Measurements from ENCODE around the gene CASQ1.

DNA sequence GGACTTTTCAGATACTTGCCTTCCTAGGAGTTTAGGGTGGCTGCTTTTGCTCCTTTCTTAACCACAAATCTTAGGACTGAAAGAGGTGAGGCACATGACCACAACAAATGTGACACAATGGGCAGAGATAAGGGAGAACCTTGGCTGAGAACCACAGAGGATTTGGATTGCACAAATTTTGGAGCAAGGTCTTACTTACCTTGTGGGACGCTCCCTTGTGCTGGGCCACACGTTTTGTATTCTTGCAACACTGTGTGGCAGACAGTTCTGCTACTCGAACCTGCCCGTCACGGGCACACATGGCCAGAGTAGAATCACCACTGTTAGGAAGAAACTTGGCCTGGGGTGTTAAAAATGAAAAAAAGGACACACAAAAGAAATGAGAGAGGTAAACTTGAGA is 48.0 kb downstream of the CASQ1 start:
- TF ChIP-seq, protein P1, sequence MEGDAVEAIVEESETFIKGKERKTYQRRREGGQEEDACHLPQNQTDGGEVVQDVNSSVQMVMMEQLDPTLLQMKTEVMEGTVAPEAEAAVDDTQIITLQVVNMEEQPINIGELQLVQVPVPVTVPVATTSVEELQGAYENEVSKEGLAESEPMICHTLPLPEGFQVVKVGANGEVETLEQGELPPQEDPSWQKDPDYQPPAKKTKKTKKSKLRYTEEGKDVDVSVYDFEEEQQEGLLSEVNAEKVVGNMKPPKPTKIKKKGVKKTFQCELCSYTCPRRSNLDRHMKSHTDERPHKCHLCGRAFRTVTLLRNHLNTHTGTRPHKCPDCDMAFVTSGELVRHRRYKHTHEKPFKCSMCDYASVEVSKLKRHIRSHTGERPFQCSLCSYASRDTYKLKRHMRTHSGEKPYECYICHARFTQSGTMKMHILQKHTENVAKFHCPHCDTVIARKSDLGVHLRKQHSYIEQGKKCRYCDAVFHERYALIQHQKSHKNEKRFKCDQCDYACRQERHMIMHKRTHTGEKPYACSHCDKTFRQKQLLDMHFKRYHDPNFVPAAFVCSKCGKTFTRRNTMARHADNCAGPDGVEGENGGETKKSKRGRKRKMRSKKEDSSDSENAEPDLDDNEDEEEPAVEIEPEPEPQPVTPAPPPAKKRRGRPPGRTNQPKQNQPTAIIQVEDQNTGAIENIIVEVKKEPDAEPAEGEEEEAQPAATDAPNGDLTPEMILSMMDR (tag by site-specific recombination; IDR thresholded peaks at IDR 0.05), result no peak
- TF ChIP-seq, protein P2, sequence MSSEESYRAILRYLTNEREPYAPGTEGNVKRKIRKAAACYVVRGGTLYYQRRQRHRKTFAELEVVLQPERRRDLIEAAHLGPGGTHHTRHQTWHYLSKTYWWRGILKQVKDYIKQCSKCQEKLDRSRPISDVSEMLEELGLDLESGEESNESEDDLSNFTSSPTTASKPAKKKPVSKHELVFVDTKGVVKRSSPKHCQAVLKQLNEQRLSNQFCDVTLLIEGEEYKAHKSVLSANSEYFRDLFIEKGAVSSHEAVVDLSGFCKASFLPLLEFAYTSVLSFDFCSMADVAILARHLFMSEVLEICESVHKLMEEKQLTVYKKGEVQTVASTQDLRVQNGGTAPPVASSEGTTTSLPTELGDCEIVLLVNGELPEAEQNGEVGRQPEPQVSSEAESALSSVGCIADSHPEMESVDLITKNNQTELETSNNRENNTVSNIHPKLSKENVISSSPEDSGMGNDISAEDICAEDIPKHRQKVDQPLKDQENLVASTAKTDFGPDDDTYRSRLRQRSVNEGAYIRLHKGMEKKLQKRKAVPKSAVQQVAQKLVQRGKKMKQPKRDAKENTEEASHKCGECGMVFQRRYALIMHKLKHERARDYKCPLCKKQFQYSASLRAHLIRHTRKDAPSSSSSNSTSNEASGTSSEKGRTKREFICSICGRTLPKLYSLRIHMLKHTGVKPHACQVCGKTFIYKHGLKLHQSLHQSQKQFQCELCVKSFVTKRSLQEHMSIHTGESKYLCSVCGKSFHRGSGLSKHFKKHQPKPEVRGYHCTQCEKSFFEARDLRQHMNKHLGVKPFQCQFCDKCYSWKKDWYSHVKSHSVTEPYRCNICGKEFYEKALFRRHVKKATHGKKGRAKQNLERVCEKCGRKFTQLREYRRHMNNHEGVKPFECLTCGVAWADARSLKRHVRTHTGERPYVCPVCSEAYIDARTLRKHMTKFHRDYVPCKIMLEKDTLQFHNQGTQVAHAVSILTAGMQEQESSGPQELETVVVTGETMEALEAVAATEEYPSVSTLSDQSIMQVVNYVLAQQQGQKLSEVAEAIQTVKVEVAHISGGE (tag by site-specific recombination; conservative IDR thresholded peaks at IDR 0.05; ENCODE audit: low read depth), result no peak
- no peak for TF ChIP-seq SP7 (tag by site-specific recombination; IDR thresholded peaks at IDR 0.05)
- TF ChIP-seq ZBTB1 (tag by site-specific recombination; IDR thresholded peaks at IDR 0.05), result no peak
- TF ChIP-seq, protein P3, sequence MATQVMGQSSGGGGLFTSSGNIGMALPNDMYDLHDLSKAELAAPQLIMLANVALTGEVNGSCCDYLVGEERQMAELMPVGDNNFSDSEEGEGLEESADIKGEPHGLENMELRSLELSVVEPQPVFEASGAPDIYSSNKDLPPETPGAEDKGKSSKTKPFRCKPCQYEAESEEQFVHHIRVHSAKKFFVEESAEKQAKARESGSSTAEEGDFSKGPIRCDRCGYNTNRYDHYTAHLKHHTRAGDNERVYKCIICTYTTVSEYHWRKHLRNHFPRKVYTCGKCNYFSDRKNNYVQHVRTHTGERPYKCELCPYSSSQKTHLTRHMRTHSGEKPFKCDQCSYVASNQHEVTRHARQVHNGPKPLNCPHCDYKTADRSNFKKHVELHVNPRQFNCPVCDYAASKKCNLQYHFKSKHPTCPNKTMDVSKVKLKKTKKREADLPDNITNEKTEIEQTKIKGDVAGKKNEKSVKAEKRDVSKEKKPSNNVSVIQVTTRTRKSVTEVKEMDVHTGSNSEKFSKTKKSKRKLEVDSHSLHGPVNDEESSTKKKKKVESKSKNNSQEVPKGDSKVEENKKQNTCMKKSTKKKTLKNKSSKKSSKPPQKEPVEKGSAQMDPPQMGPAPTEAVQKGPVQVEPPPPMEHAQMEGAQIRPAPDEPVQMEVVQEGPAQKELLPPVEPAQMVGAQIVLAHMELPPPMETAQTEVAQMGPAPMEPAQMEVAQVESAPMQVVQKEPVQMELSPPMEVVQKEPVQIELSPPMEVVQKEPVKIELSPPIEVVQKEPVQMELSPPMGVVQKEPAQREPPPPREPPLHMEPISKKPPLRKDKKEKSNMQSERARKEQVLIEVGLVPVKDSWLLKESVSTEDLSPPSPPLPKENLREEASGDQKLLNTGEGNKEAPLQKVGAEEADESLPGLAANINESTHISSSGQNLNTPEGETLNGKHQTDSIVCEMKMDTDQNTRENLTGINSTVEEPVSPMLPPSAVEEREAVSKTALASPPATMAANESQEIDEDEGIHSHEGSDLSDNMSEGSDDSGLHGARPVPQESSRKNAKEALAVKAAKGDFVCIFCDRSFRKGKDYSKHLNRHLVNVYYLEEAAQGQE (tag by site-specific recombination; IDR thresholded peaks at IDR 0.05), result no peak
- TF ChIP-seq ZNF274 (IDR thresholded peaks at IDR 0.05; ENCODE audit: low read length), result no peak
- TF ChIP-seq ZNF274 (tag by site-specific recombination; IDR thresholded peaks at IDR 0.05; ENCODE audit: borderline replicate concordance), result no peak

All from HEK293 (cell line).